Cardiac fibroblast (primary cell): Measurements from ENCODE around the gene MRPL20.
"Not testable (repeated sequence)": the region's sequence is repeated elsewhere in the genome, so short reads cannot be mapped to it uniquely, and the experiment has no call there.

Experiments used
- DNase-seq, 2 donors: peaks; one replicate each; pipeline versions ENCODE4 v3.0.0 to v3.0.0-alpha.2; 2010; ENCODE audit warnings: low read depth in 2 of 2
- H3K4me3 ChIP-seq, 2 donors: replicated peaks in 1 of 2; 1 replicate in 1 of 2; 2 replicates in 1 of 2; pipeline ENCODE4 v1.5.1; 2011; ENCODE audit warnings: low read depth in 2 of 2, low read length in 2 of 2, mild to moderate bottlenecking in 2 of 2, moderate library complexity in 1 of 2
- TF ChIP-seq, protein P1 (sequence below): IDR thresholded peaks from one replicate; pipeline ENCODE4 v1.5.1; 2011; ENCODE audit warnings: low read depth, mild to moderate bottlenecking, low read length, inconsistent platforms

MRPL20 gene

DNA sequence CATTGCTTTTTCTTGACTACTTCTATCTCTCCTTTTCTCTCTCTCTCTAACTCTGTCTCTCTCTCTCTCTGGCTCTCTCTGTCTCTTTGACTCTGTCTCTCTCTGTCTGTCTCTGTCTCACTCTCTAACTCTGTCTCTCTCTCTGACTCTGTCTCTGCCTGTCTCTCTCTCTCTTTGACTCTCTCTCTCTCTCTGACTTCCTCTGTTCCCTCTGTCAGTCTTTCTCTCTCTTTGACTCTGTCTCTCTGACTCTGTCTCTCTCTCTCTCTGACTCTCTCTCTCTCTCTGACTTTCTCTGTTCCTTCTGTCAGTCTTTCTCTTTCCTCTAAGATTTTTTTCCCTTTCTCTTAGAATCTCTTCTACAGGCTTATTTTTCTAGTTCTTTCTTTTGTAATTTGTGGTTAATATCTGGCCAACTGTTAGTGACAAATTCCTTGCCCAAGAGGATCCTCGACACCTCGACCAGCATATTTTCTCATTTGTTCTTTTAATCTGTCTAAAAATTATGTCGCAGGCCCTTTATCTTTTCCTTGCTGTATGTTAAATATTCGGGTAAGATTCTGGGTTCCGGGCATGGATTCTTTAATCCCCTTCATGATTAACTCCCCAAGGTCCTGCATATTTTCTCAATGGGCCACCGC is 42.1 kb upstream of the MRPL20 start, which contains the start of gene ATAD3C:
Gene ATAD3C, plus strand, starts transcription at position 591 of the 641 bp plus-strand sequence. CDS start 995 bp downstream, outside the sequence.
- H3K4me3 ChIP-seq, result no peak within 1 kb of the TSS

DNA sequence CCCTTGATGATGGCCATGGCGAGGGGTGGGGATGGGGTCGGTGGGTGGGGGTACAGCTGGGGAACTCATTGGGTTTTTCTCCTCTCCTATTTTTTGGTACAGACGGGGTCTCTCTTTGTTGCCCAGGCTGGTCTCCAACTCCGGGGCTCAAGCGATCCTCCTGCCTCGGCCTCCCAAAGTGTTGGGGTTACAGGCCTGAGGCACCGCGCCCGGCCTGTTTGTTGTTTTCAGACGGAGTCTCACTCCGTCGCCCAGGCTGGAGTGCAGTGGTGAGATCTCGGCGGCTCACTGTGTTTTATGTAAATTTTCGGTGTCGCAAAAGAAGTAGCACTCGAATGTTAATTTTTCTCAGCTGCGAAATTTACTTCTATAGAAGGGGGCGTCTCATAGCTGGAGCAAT is 39.5 kb upstream of the MRPL20 start:
- DNase-seq, H3K4me3 ChIP-seq: not testable (repeated sequence)

More for the DNA sequence above, 42.1 kb upstream of the MRPL20 start, which contains the start of gene ATAD3C:
- no peak for DNase-seq
- TF ChIP-seq, protein P1, sequence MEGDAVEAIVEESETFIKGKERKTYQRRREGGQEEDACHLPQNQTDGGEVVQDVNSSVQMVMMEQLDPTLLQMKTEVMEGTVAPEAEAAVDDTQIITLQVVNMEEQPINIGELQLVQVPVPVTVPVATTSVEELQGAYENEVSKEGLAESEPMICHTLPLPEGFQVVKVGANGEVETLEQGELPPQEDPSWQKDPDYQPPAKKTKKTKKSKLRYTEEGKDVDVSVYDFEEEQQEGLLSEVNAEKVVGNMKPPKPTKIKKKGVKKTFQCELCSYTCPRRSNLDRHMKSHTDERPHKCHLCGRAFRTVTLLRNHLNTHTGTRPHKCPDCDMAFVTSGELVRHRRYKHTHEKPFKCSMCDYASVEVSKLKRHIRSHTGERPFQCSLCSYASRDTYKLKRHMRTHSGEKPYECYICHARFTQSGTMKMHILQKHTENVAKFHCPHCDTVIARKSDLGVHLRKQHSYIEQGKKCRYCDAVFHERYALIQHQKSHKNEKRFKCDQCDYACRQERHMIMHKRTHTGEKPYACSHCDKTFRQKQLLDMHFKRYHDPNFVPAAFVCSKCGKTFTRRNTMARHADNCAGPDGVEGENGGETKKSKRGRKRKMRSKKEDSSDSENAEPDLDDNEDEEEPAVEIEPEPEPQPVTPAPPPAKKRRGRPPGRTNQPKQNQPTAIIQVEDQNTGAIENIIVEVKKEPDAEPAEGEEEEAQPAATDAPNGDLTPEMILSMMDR, result no peak

- H3K4me3 ChIP-seq, result no peak overlapping the region
- TF ChIP-seq, protein P1, result no peak
- no peak for DNase-seq
Measured at GRCh38 chr1:1442069-1442770, 35.1 kb upstream of the MRPL20 start.

- DNase-seq, result peak; percentile 44 to 51
- TF ChIP-seq, protein P1, result peak; percentile 96
- no peak overlapping the region for H3K4me3 ChIP-seq
Measured at GRCh38 chr1:1441002-1441888, 34.2 kb upstream of the MRPL20 start.

DNA sequence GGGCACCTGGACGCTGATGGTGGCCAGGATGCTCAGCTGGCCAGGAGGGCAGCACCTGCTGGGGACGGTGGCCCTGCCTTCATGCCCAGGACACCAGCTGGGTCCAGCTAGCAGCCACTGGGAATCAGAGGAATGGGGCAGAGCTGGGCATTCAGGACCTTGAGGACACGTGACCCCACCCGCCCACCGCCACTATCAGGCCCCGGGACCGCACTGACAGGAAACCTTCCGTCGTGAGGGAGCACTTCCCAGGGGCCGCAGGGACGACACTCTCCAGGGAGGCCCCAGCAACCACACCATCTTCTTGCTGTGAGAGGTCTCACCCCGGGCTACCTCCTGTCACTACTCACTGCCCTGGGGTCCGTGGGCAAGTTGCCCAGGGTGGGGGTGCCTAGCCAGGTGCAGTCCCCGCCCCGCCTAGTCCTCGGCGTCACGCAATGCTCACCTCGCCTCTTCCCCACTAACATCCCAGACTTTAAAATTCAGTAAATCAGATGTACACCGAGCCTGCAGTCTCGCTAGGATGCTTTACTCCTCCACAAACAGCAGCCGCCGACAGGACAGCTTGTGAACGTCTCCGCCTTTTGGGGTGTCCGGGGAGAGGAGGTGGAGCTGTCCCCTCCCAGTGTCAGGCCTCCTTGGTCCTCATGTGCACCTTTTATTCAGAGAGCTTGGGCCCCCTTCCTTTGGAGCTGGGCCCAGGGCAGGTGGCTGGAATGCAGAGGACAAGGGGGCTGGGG is 33.3 kb upstream of the MRPL20 start:
- H3K4me3 ChIP-seq, result no peak overlapping the region
- DNase-seq, result no peak
- TF ChIP-seq, protein P1, result no peak

GRCh38 chr1:1439546-1440261 is 32.6 kb upstream of the MRPL20 start:
- no peak overlapping the region for H3K4me3 ChIP-seq
- no peak for DNase-seq
- TF ChIP-seq, protein P1, result no peak
